Stimulated activated CD4-positive, alpha-beta T cell treated with anti-CD3 and anti-CD28 coated beads, TNF-alpha, amount 100 ng/mL, for 4 hours (primary cell): ENCODE measurements around the gene CGB3.

Source experiments
- DNase-seq, 3 experiments: peaks; one replicate each; pipeline ENCODE4 v3.0.0-alpha.2; 2020; ENCODE audit warnings: low read depth in 3 of 3

The CGB3 gene

GRCh38 chr19:48988286-48988685 lies 35.8 kb downstream of the CGB3 start:
- DNase-seq, result no peak

- no peak for DNase-seq
Measured at GRCh38 chr19:48987323-48987722, 36.8 kb downstream of the CGB3 start.

GRCh38 chr19:48986211-48986610 lies 37.9 kb downstream of the CGB3 start:
- no peak for DNase-seq

- no peak for DNase-seq
Measured at GRCh38 chr19:48985711-48986110, 38.4 kb downstream of the CGB3 start.

- DNase-seq, result no peak
Measured at GRCh38 chr19:48982280-48982679, 41.9 kb downstream of the CGB3 start.

GRCh38 chr19:48977061-48977460 lies 47.1 kb downstream of the CGB3 start:
- DNase-seq, result no peak

GRCh38 chr19:48975947-48976847 lies 47.9 kb downstream of the CGB3 start:
- DNase-seq, result no peak
